Measurements from ENCODE around the gene PPME1. TPM values are rescaled to one million over a fixed set of nuclear protein-coding genes. Genes with fewer than 3 reads are reported as not detected.
A peak's percentile ranks its signal among the peaks of the same experiment; 100 is the strongest.

PPME1 gene
- total RNA-seq, 1 experiment from 2014 or later = 24.5 TPM

DNA sequence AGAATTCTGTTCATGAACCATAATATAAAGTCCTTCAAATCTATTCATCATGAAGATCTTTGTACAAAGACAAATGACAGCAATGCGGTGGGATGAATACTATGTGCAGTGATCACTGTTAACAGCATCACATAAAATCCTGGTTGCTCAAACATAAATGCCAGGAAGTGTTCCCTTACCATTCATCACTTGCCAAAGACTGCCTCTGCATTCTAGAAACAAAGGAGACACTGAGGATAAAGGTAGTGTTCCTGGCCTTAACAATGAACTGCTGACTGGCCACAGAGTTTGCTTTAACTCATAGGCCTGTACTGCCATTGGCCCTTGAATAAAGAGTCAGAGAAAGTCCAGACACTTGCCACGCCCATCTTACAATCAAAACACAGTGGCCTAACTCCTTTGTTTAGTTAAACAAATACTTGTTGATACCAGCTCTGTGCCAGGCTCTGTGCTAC lies 29.8 kb upstream of the PPME1 start:
- H3K4me1 ChIP-seq (replicated peaks) = peaks cover 45% of the 10 kb centered on the region
- H3K36me3 ChIP-seq = peaks cover 7% of the 10 kb centered on the region; the same call in 1 of the 2 replicates
- H3K27me3 ChIP-seq (replicated peaks) = no peaks in the 10 kb centered on the region
- H3K9me3 ChIP-seq (replicated peaks) = no peaks in the 10 kb centered on the region
- no peak overlapping the region for H3K4me3 ChIP-seq
- H3K27ac ChIP-seq = peak overlapping the region; percentile 75
- DNase-seq (ENCODE audit: low read depth in 1 of 2, low spot score in 2 of 2) = peak; percentile 40 to 50

DNA sequence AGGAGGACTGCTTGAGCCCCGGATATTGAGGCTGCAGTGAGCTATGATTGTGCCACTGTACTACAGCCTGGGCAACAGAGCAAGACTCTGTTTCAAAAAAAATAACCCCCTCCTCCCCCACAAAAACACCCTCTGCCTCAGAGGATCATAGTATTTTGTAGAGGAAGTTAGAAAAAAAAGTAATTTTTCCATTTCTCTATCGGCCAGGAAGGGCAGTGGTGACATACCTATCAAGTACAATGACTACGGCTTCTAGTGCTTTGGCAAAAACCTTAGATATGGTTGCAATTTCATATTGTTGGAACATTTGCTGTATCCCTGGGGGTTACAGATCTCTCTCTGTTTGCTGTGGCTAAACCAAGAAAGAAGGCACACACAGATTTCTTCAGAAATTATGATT lies 29.2 kb upstream of the PPME1 start:
- DNase-seq (ENCODE audit: low read depth in 1 of 2, low spot score in 2 of 2) = no peak
- Histone ChIP-seq H3K27me3 (replicated peaks) (no peaks in the 10 kb centered on the region), H3K9me3 (replicated peaks) (no peaks in the 10 kb centered on the region), H3K4me3 (no peak overlapping the region), H3K36me3 (peaks cover 4% of the 10 kb centered on the region; the same call in 1 of the 2 replicates), H3K4me1 (replicated peaks) (peaks cover 45% of the 10 kb centered on the region), H3K27ac (no peak overlapping the region)

DNA sequence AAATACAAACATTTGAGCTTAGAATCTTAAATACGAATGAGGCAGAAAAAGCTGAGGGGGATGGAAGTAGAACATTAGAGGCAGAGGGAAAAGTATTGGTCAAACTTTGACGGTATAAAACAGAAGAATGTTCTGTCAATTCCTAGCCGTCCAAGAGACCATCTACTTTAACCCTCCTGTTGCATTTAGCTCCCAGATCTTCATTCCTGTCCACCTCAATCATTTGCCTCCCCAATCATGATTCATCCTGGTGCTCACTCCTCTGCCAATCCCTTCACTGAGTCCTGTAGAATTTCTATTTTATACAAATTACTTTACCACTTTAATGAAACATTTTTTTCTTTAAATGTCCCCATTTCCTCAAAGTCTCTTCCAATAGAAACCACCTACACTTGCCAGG lies 28.5 kb upstream of the PPME1 start:
- H3K27me3 ChIP-seq (replicated peaks) = no peaks in the 10 kb centered on the region
- no peak for DNase-seq (ENCODE audit: low read depth in 1 of 2, low spot score in 2 of 2)
- no peak overlapping the region for H3K4me3 ChIP-seq
- peaks cover 43% of the 10 kb centered on the region for H3K4me1 ChIP-seq (replicated peaks)
- peaks cover 4% of the 10 kb centered on the region; the same call in 1 of the 2 replicates for H3K36me3 ChIP-seq
- no peak overlapping the region for H3K27ac ChIP-seq
- no peaks in the 10 kb centered on the region for H3K9me3 ChIP-seq (replicated peaks)

DNA sequence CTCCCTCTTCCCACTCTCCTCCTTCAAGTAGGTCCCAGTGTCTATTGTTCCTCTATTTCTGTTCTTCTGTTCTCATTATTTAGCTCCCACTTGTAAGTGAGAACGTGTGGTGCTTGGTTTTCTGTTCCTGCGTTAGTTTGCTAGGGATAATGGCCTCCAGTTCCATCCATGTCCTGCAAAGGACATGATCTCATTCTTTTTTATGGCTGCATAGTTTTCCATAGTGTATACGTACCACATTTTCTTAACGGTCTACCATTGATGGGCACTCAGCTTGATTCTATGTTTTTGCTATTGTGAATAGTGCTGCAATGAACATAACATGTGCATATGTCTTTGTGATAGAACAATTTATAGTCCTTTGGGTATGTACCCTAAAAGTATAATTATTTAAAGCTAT lies 26.5 kb upstream of the PPME1 start:
- no peak overlapping the region for H3K27ac ChIP-seq
- no peaks in the 10 kb centered on the region for H3K27me3 ChIP-seq (replicated peaks)
- H3K36me3 ChIP-seq = no peaks in the 10 kb centered on the region; the same call in 1 of the 2 replicates
- peaks cover 23% of the 10 kb centered on the region for H3K4me1 ChIP-seq (replicated peaks)
- no peak overlapping the region for H3K4me3 ChIP-seq
- H3K9me3 ChIP-seq (replicated peaks) = no peaks in the 10 kb centered on the region
- no peak for DNase-seq (ENCODE audit: low read depth in 1 of 2, low spot score in 2 of 2)

DNA sequence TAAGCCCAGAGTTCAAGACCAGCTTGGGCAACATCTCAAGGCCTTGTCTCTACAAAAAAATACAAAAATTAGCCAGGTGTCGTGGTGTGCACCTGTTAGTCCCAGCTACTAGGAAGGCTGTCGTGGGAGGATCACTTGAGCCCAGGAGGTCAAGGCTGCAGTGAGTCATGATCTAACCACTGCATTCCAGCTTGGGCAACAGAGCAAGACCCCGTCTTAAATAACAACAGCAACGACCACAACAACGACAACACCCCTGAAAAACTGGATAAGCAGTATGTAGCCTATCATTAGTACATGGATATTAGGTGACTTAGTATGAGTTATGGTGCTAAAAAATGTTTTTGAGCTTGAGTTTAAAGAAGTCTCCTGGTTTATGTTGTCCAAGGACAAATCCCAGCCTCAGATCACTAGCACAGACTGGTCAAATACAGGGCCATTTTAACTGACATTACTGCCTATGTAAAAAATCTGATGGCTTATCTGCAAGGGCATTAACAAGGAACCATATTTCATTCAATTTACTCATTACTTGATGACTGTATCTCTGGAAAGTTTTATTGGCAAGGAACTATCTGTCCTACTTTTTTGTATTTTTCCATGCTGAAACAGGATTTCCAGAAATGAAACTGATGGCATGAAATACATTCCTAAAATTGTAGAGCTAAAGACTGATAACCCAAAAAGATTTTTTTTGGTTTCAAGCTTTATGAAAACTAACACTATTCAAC lies 23.7 kb upstream of the PPME1 start:
- Histone ChIP-seq H3K4me3 (no peak overlapping the region), H3K27me3 (replicated peaks) (no peaks in the 10 kb centered on the region), H3K27ac (no peak overlapping the region), H3K4me1 (replicated peaks) (no peaks in the 10 kb centered on the region; the same call in none of the 2 replicates), H3K9me3 (replicated peaks) (no peaks in the 10 kb centered on the region), H3K36me3 (no peaks in the 10 kb centered on the region)
- no peak for DNase-seq (ENCODE audit: low read depth in 1 of 2, low spot score in 2 of 2)

DNA sequence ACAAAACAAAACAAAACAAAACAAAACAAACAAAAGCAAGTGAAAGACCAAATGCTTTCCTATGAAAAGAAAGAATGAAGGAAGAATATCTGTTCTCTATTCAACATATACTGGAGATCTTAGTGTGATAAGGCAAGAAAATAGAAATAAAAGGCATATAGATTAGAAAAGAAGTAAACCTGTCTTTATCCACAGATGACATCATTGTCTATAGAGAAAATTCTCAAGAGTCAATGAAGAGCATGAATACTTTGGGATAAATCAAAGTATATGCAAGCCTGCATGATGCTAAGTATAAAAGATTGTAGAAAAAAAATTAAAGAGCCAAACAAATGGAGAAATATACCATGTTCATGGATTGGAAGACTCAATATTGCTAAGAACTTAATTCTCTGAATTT lies 17.9 kb upstream of the PPME1 start:
- H3K9me3 ChIP-seq (replicated peaks) = no peaks in the 10 kb centered on the region
- no peak overlapping the region for H3K27ac ChIP-seq
- no peak overlapping the region for H3K4me3 ChIP-seq
- no peaks in the 10 kb centered on the region for H3K36me3 ChIP-seq
- 0 out of 2 replicates have a peak, but pooled peaks cover 5% of the 10 kb centered on the region for H3K4me1 ChIP-seq (replicated peaks)
- no peaks in the 10 kb centered on the region for H3K27me3 ChIP-seq (replicated peaks)
- no peak for DNase-seq (ENCODE audit: low read depth in 1 of 2, low spot score in 2 of 2)

DNA sequence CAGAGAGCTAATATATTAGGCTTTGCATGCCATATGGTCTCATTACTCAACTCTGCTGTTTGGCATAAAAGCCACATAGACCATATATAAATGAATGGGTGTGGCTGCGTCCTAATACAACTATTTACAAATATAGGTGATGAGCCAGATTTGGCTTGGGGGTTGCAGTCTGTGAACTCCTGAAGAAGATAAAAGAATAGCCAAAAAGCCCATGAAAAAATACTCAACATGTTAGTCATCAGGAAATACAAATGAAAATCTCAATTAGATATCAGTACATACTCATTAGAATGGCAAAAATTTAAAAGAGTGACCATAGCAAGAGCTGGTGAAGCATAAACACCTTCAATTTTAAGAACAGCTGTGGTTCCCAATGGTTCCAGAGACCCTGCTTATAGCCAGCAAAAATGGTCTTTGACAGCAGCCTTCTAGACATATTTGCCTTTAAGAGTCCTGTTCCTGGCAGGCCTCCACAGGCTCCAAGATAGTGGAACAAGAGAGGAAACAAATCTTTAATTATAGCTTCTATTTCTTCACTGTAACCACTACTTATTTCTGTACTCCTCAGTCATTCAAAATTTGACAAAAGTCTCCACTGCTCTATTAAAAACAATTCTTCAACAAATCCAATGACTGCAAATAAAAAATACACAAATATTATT lies 16.3 kb upstream of the PPME1 start:
- Histone ChIP-seq H3K9me3 (replicated peaks) (no peaks in the 10 kb centered on the region), H3K27ac (no peak overlapping the region), H3K36me3 (no peaks in the 10 kb centered on the region), H3K4me1 (replicated peaks) (0 out of 2 replicates have a peak, but pooled peaks cover 5% of the 10 kb centered on the region), H3K27me3 (replicated peaks) (no peaks in the 10 kb centered on the region), H3K4me3 (no peak overlapping the region)
- DNase-seq (ENCODE audit: low read depth in 1 of 2, low spot score in 2 of 2) = no peak

DNA sequence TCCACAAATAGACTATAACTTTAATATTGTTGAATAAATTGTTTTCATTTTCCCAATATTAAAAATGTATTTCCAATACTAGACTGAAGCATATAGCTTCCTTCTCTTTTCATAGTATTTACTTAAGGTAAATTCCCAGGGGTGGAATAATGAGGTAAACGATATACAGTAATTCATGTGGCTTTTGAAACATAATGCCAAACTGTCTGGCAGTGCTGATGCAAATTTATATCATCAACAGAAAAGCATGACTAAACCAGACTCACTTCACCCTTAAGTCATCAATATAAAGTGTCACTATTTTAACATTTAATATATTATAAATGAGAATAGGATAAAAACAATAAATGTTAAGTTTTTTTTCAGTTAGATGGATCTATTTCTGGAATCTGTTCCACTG lies 13.9 kb upstream of the PPME1 start:
- H3K4me3 ChIP-seq = no peak overlapping the region
- H3K27me3 ChIP-seq (replicated peaks) = no peaks in the 10 kb centered on the region
- no peaks in the 10 kb centered on the region for H3K36me3 ChIP-seq
- no peaks in the 10 kb centered on the region for H3K9me3 ChIP-seq (replicated peaks)
- no peak overlapping the region for H3K27ac ChIP-seq
- H3K4me1 ChIP-seq (replicated peaks) = 0 out of 2 replicates have a peak, but pooled peaks cover 5% of the 10 kb centered on the region
- DNase-seq (ENCODE audit: low read depth in 1 of 2, low spot score in 2 of 2) = no peak

DNA sequence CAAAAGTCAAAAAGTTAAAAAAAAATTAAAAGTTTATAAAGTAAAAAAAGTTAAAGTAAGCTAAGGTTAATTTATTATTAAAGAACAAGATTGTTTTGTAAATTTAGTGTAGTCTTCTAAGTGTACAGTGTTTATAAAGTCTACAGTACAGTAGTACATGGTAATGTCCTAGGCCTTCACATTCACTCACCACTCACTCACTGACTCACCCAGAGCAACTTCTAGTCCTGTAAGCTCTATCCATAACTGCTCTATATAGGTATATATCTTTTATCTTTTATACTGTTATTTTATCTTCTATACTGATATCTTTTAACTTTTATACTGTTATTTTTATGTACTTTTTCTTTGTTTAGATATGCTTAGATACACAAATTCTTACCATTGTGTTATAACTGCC lies 11.4 kb upstream of the PPME1 start:
- Histone ChIP-seq H3K27me3 (replicated peaks) (no peaks in the 10 kb centered on the region), H3K27ac (no peak overlapping the region), H3K4me1 (replicated peaks) (peaks cover 2% of the 10 kb centered on the region; the same call in 1 of the 2 replicates), H3K9me3 (replicated peaks) (no peaks in the 10 kb centered on the region), H3K4me3 (no peak overlapping the region), H3K36me3 (no peaks in the 10 kb centered on the region)
- no peak for DNase-seq (ENCODE audit: low read depth in 1 of 2, low spot score in 2 of 2)

DNA sequence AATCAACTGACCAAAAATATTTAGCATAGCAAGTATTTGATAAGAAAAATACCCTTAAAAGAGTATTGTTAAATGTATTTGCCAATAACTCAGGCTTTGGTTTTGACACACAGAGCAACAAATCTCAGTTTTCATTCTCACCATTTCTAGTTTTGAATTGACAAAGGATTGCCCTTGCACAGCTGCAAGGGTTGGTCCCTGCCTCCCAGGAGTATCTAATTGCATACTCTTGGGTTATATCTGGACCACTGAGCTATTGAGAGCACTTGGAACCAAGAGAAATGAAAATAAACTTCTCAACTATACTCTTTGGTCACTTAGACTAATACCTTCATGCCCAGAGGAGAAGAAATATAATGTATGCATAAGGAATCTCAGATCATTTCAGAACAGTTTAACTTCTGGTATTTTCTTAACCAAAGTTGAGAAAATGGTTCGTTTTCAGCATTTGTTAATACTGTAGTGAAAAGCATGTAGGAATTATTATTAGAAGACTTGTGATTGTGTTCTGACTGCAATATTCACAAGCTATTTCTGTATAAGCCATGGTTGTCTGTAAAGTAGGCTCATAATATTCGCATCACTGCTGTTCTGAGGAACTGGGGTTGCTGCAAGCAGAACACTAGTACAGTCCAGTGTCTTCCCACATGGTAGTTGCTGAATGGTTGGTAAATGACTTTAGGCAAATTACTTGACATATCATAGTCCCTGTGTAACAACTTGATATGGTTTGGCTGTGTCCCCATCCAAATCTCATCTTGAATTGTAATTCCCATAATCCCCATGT lies 8.2 kb upstream of the PPME1 start:
- H3K27me3 ChIP-seq (replicated peaks) = no peaks in the 10 kb centered on the region
- no peak overlapping the region for H3K4me3 ChIP-seq
- H3K4me1 ChIP-seq (replicated peaks) = no peaks in the 10 kb centered on the region; the same call in 1 of the 2 replicates
- peaks cover 12% of the 10 kb centered on the region for H3K36me3 ChIP-seq
- no peak overlapping the region for H3K27ac ChIP-seq
- no peaks in the 10 kb centered on the region for H3K9me3 ChIP-seq (replicated peaks)
- no peak for DNase-seq (ENCODE audit: low read depth in 1 of 2, low spot score in 2 of 2)

DNA sequence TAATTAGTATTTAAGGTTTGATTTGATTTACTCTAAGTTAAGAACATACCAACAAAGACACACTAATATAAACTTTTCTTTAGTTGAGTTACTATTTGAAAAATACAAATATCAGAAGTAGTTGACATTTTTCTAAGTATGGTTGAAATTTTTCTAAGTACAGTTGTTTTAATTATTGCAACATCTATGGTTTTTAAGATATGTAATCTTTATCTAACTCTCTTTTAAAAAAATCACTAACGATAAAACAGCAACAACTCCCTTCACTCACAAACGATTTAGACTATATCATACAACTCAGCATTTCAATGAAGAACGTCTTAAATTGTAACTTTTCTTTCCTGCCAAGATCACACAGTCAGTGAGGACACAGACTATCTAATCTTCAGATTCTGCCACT lies 2.3 kb upstream of the PPME1 start:
- H3K4me3 ChIP-seq = no peak overlapping the region

DNA sequence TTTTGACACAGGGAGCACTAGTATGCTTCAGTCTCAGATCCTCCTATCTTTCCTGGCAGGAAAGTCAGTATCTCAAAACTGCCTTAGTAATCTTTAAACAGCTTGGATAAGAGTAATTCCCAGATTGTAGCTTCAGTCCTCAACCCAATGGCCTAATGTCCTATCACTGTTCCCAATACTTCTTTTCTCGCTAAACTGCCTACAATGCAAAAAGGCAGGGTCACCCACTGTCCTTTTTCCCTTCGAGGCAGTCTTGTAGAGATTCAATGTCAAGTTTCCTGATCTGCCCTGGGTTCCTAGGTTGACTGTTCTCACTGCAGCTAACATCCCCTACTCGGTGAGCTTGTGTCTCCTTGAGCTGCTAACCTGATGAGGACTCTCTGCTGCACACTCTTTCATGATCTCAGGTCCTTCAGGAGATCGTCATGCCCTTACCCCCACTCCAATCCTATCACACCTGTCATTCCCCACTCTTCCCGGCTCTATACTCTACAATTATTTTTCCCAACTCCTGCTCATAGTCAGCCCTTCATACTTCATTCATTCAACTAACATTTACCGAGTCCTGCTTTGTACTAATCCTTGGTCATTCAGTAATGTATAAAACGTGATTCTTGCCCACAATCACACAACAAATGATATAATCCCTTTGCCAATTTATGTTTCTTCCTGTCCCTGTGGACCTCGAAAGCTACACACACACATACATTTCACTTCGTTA lies 1.2 kb upstream of the PPME1 start:
- 0 out of 2 replicates have a peak overlapping the region, but pooled peaks have one; percentile 6 for H3K27ac ChIP-seq
- H3K9me3 ChIP-seq (replicated peaks) = no peaks in the 10 kb centered on the region
- 0 out of 2 replicates have a peak, but pooled peaks cover 6% of the 10 kb centered on the region for H3K4me1 ChIP-seq (replicated peaks)
- H3K4me3 ChIP-seq = peak overlapping the region; percentile 59
- no peaks in the 10 kb centered on the region for H3K27me3 ChIP-seq (replicated peaks)
- H3K36me3 ChIP-seq = peaks cover 12% of the 10 kb centered on the region
- DNase-seq (ENCODE audit: low read depth in 1 of 2, low spot score in 2 of 2) = no peak

More for the DNA sequence above, 2.3 kb upstream of the PPME1 start:
- DNase-seq (ENCODE audit: low read depth in 1 of 2, low spot score in 2 of 2) = no peak
- H3K27me3 ChIP-seq (replicated peaks) = no peaks in the 10 kb centered on the region
- H3K4me1 ChIP-seq (replicated peaks) = 0 out of 2 replicates have a peak, but pooled peaks cover 6% of the 10 kb centered on the region
- no peak overlapping the region for H3K27ac ChIP-seq
- H3K36me3 ChIP-seq = peaks cover 12% of the 10 kb centered on the region
- no peaks in the 10 kb centered on the region for H3K9me3 ChIP-seq (replicated peaks)

DNA sequence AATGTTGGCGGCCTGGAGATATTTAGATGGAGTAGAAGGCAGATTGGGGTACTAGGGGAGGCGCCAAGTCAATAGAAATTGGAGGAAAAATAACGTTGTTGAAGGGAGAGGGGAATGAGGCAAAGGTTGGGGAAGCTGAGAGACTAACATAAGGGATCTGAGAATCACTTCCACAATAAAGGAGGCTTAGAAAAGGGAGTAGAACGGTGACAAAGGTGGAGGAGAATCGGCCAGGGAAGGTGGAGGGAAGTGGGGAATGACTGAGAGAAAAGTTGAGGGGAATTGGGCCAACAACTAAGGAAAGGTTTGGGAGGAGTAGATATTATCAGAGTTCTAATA lies 510 bp downstream of the PPME1 start:
- H3K9me3 ChIP-seq (replicated peaks) = no peaks in the 10 kb centered on the region
- 0 out of 2 replicates have a peak, but pooled peaks cover 6% of the 10 kb centered on the region for H3K4me1 ChIP-seq (replicated peaks)
- H3K36me3 ChIP-seq = peaks cover 10% of the 10 kb centered on the region
- H3K27ac ChIP-seq = peak overlapping the region; percentile 48
- H3K4me3 ChIP-seq = peak overlapping the region; percentile 59
- DNase-seq (ENCODE audit: low read depth in 1 of 2, low spot score in 2 of 2) = no peak
- no peaks in the 10 kb centered on the region for H3K27me3 ChIP-seq (replicated peaks)
